ENCODE data around the gene C19orf85.

C19orf85 gene

GRCh38 chr19:55444646-55445045, 19.9 kb downstream of the C19orf85 start:
- no peak overlapping the region for H3K27ac Mint-ChIP-seq (ENCODE audit: low read depth)
- H3K27me3 Mint-ChIP-seq: peaks cover 52% of the 10 kb centered on the region
- H3K4me1 Mint-ChIP-seq: peaks cover 18% of the 10 kb centered on the region
- H3K9me3 Mint-ChIP-seq: no peaks in the 10 kb centered on the region
- no peak for DNase-seq (ENCODE audit: low spot score in 2 of 2)
- no peak overlapping the region for H3K4me3 Mint-ChIP-seq
- no peak for ATAC-seq (replicated peaks; ENCODE audit: extremely low read depth, poor library complexity, severe bottlenecking)
- no peaks in the 10 kb centered on the region for H3K36me3 Mint-ChIP-seq (ENCODE audit: insufficient read depth)

- Mint-ChIP-seq H3K27ac (ENCODE audit: low read depth) (no peak overlapping the region), H3K36me3 (ENCODE audit: insufficient read depth) (peaks cover 2% of the 10 kb centered on the region), H3K27me3 (peaks cover 59% of the 10 kb centered on the region), H3K4me1 (peaks cover 25% of the 10 kb centered on the region), H3K9me3 (no peaks in the 10 kb centered on the region), H3K4me3 (no peak overlapping the region)
- no peak for DNase-seq (ENCODE audit: low spot score in 2 of 2)
- ATAC-seq (replicated peaks; ENCODE audit: extremely low read depth, poor library complexity, severe bottlenecking): no peak
Observed at GRCh38 chr19:55443824-55444480, 20.6 kb downstream of the C19orf85 start.

GRCh38 chr19:55443045-55443823, 21.3 kb downstream of the C19orf85 start, which contains the start of gene SHISA7:
SHISA7 (minus strand) TSS chr19:55443300; CDS start chr19:55442863, 437 bp downstream.
- Mint-ChIP-seq H3K4me1 (peaks cover 26% of the 10 kb centered on the region), H3K36me3 (ENCODE audit: insufficient read depth) (peaks cover 3% of the 10 kb centered on the region), H3K4me3 (no peak within 1 kb of the TSS), H3K27me3 (peaks cover 65% of the 10 kb centered on the region), H3K9me3 (no peaks in the 10 kb centered on the region), H3K27ac (ENCODE audit: low read depth) (peak within 1 kb of the TSS; percentile 54)
- ATAC-seq (replicated peaks; ENCODE audit: extremely low read depth, poor library complexity, severe bottlenecking) (no peak), DNase-seq (ENCODE audit: low spot score in 2 of 2) (no peak)

- peak overlapping the region; percentile 54 for H3K27ac Mint-ChIP-seq (ENCODE audit: low read depth)
- H3K4me3 Mint-ChIP-seq: no peak overlapping the region
- no peak for DNase-seq (ENCODE audit: low spot score in 2 of 2)
- H3K36me3 Mint-ChIP-seq (ENCODE audit: insufficient read depth): peaks cover 3% of the 10 kb centered on the region
- no peaks in the 10 kb centered on the region for H3K9me3 Mint-ChIP-seq
- H3K4me1 Mint-ChIP-seq: peaks cover 26% of the 10 kb centered on the region
- peak; percentile 61 for ATAC-seq (replicated peaks; ENCODE audit: extremely low read depth, poor library complexity, severe bottlenecking)
- peaks cover 67% of the 10 kb centered on the region for H3K27me3 Mint-ChIP-seq
Observed at GRCh38 chr19:55442372-55442961, 22.1 kb downstream of the C19orf85 start.

- Mint-ChIP-seq H3K4me3 (peak overlapping the region; percentile 53), H3K27ac (ENCODE audit: low read depth) (no peak overlapping the region), H3K27me3 (peaks cover 73% of the 10 kb centered on the region), H3K36me3 (ENCODE audit: insufficient read depth) (peaks cover 3% of the 10 kb centered on the region), H3K4me1 (peaks cover 26% of the 10 kb centered on the region), H3K9me3 (no peaks in the 10 kb centered on the region)
- no peak for DNase-seq (ENCODE audit: low spot score in 2 of 2)
- no peak for ATAC-seq (replicated peaks; ENCODE audit: extremely low read depth, poor library complexity, severe bottlenecking)
Observed at GRCh38 chr19:55441692-55442321, 22.7 kb downstream of the C19orf85 start.

- peaks cover 78% of the 10 kb centered on the region for H3K27me3 Mint-ChIP-seq
- no peak for ATAC-seq (replicated peaks; ENCODE audit: extremely low read depth, poor library complexity, severe bottlenecking)
- no peak for DNase-seq (ENCODE audit: low spot score in 2 of 2)
- H3K36me3 Mint-ChIP-seq (ENCODE audit: insufficient read depth): peaks cover 3% of the 10 kb centered on the region
- H3K27ac Mint-ChIP-seq (ENCODE audit: low read depth): no peak overlapping the region
- no peaks in the 10 kb centered on the region for H3K9me3 Mint-ChIP-seq
- H3K4me3 Mint-ChIP-seq: peak overlapping the region; percentile 53
- H3K4me1 Mint-ChIP-seq: peaks cover 26% of the 10 kb centered on the region
Observed at GRCh38 chr19:55441319-55441691, 23.2 kb downstream of the C19orf85 start.

- Mint-ChIP-seq H3K4me3 (no peak overlapping the region), H3K27ac (ENCODE audit: low read depth) (no peak overlapping the region), H3K4me1 (peaks cover 26% of the 10 kb centered on the region), H3K9me3 (no peaks in the 10 kb centered on the region), H3K27me3 (peaks cover 78% of the 10 kb centered on the region), H3K36me3 (ENCODE audit: insufficient read depth) (peaks cover 3% of the 10 kb centered on the region)
- no peak for ATAC-seq (replicated peaks; ENCODE audit: extremely low read depth, poor library complexity, severe bottlenecking)
- no peak for DNase-seq (ENCODE audit: low spot score in 2 of 2)
Observed at GRCh38 chr19:55440411-55441105, 24.0 kb downstream of the C19orf85 start.

GRCh38 chr19:55439052-55439451, 25.5 kb downstream of the C19orf85 start:
- DNase-seq (ENCODE audit: low spot score in 2 of 2) (no peak), ATAC-seq (replicated peaks; ENCODE audit: extremely low read depth, poor library complexity, severe bottlenecking) (no peak)
- Mint-ChIP-seq H3K4me3 (no peak overlapping the region), H3K4me1 (peaks cover 26% of the 10 kb centered on the region), H3K9me3 (no peaks in the 10 kb centered on the region), H3K36me3 (ENCODE audit: insufficient read depth) (peaks cover 3% of the 10 kb centered on the region), H3K27me3 (peaks cover 65% of the 10 kb centered on the region), H3K27ac (ENCODE audit: low read depth) (no peak overlapping the region)

GRCh38 chr19:55437410-55437809, 27.1 kb downstream of the C19orf85 start:
- no peak overlapping the region for H3K4me3 Mint-ChIP-seq
- H3K27ac Mint-ChIP-seq (ENCODE audit: low read depth): no peak overlapping the region
- H3K36me3 Mint-ChIP-seq (ENCODE audit: insufficient read depth): peaks cover 3% of the 10 kb centered on the region
- DNase-seq (ENCODE audit: low spot score in 2 of 2) (no peak), ATAC-seq (replicated peaks; ENCODE audit: extremely low read depth, poor library complexity, severe bottlenecking) (no peak)
- no peaks in the 10 kb centered on the region for H3K9me3 Mint-ChIP-seq
- peaks cover 21% of the 10 kb centered on the region for H3K4me1 Mint-ChIP-seq
- peaks cover 53% of the 10 kb centered on the region for H3K27me3 Mint-ChIP-seq

GRCh38 chr19:55436847-55437246, 27.7 kb downstream of the C19orf85 start:
- Mint-ChIP-seq H3K36me3 (ENCODE audit: insufficient read depth) (peaks cover 3% of the 10 kb centered on the region), H3K9me3 (no peaks in the 10 kb centered on the region), H3K27me3 (peaks cover 57% of the 10 kb centered on the region), H3K4me3 (no peak overlapping the region), H3K4me1 (peaks cover 21% of the 10 kb centered on the region), H3K27ac (ENCODE audit: low read depth) (no peak overlapping the region)
- DNase-seq (ENCODE audit: low spot score in 2 of 2) (no peak), ATAC-seq (replicated peaks; ENCODE audit: extremely low read depth, poor library complexity, severe bottlenecking) (no peak)

GRCh38 chr19:55435020-55435419, 29.5 kb downstream of the C19orf85 start:
- no peak for DNase-seq (ENCODE audit: low spot score in 2 of 2)
- Mint-ChIP-seq H3K36me3 (ENCODE audit: insufficient read depth) (peaks cover 3% of the 10 kb centered on the region), H3K4me1 (peaks cover 9% of the 10 kb centered on the region)

GRCh38 chr19:55434356-55434919, 30.1 kb downstream of the C19orf85 start:
- peaks cover 6% of the 10 kb centered on the region for H3K4me1 Mint-ChIP-seq
- H3K36me3 Mint-ChIP-seq (ENCODE audit: insufficient read depth): peaks cover 3% of the 10 kb centered on the region
- ATAC-seq (replicated peaks; ENCODE audit: extremely low read depth, poor library complexity, severe bottlenecking): no peak
- H3K4me3 Mint-ChIP-seq: no peak overlapping the region
- H3K27ac Mint-ChIP-seq (ENCODE audit: low read depth): no peak overlapping the region
- no peaks in the 10 kb centered on the region for H3K9me3 Mint-ChIP-seq
- H3K27me3 Mint-ChIP-seq: peaks cover 57% of the 10 kb centered on the region
- no peak for DNase-seq (ENCODE audit: low spot score in 2 of 2)

More at GRCh38 chr19:55435020-55435419, 29.5 kb downstream of the C19orf85 start:
- Mint-ChIP-seq H3K9me3 (no peaks in the 10 kb centered on the region), H3K4me3 (no peak overlapping the region), H3K27me3 (peaks cover 57% of the 10 kb centered on the region), H3K27ac (ENCODE audit: low read depth) (no peak overlapping the region)
- ATAC-seq (replicated peaks; ENCODE audit: extremely low read depth, poor library complexity, severe bottlenecking): no peak

Measured in central memory CD8-positive, alpha-beta T cell (primary cell).